HCT116 (cell line): ENCODE data around the gene OR2Y1.

ENCODE experiments used
- CEBPB ChIP-seq: IDR thresholded peaks from 2 replicates; pipeline ENCODE4 v1.6.1; 2012; ENCODE audit warnings: low read depth
- EZH2 ChIP-seq: fragments of 200-600 bp; sonication (generic); IDR thresholded peaks from 2 replicates; pipeline ENCODE4 v1.6.1; 2017; ENCODE audit warnings: antibody characterized with exemption, mixed run types
- EZH2phosphoT487 ChIP-seq: fragments of 200-600 bp; IDR thresholded peaks from 2 replicates; pipeline ENCODE4 v1.6.1; 2018; ENCODE audit warnings: antibody characterized with exemption, borderline replicate concordance
- SIN3A ChIP-seq: IDR thresholded peaks from 2 replicates; pipeline ENCODE4 v1.6.1; 2012; ENCODE audit warnings: low read depth
- TCF7L2 ChIP-seq: IDR thresholded peaks from 2 replicates; pipeline ENCODE4 v1.7.0; 2011; ENCODE audit warnings: borderline replicate concordance, inconsistent platforms; ENCODE audit not compliant: insufficient read depth, insufficient read length; ENCODE audit errors: extremely low read depth
- ZNF274 ChIP-seq: fragments of 200-500 bp; sonication (Bioruptor generic); IDR thresholded peaks from 2 replicates; pipeline ENCODE4 v1.6.1; 2014; ENCODE audit warnings: mild to moderate bottlenecking, low read depth, low read length, inconsistent platforms

DNA sequence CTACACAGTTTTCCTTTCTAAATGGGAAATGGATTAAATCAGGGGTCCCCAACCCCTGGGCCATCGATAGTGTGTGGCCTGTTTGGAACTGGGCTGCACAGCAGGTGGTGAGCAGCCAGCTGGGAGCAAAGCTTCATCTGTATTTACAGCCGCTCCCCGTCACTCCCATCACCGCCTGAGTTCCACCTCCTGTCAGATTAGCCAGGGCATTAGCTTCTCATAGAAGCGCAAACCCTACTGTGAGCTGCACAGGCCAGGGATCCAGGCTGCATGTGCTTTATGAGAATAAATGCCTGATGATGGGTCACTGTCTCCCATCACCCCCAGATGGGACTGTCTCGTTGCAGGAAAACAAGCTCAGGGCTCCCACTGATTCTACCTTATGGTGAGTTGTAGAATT lies 49.3 kb downstream of the OR2Y1 start:
- TF ChIP-seq EZH2phosphoT487 (no peak), ZNF274 (no peak), SIN3A (no peak), CEBPB (no peak), TCF7L2 (no peak), EZH2 (no peak)
